Type B pancreatic cell (in vitro differentiated cells): Measurements from ENCODE around the gene MTF1. TPM values are rescaled to one million over a fixed set of nuclear protein-coding genes. Genes with fewer than 3 reads are reported as not detected.
A peak's percentile ranks its signal among the peaks of the same experiment; 100 is the strongest.
"Not testable (repeated sequence)": the region's sequence is repeated elsewhere in the genome, so short reads cannot be mapped to it uniquely, and the experiment has no call there.

Experiments used
- DNase-seq: peaks from one replicate; pipeline ENCODE4 v3.0.0; 2021; ENCODE audit warnings: mixed read lengths; ENCODE audit not compliant: unreplicated experiment; ENCODE audit errors: extremely low spot score
- H3K27ac Mint-ChIP-seq: 2 replicates; pipeline ENCODE4 v1.8.0; 2021; ENCODE audit warnings: mild to moderate bottlenecking, mixed read lengths
- H3K27me3 Mint-ChIP-seq: 2 replicates; pipeline ENCODE4 v1.8.0; 2021; ENCODE audit warnings: mixed read lengths
- H3K36me3 Mint-ChIP-seq: 2 replicates; pipeline ENCODE4 v1.8.0; 2021; ENCODE audit warnings: mixed read lengths
- H3K4me1 Mint-ChIP-seq: one replicate; pipeline ENCODE4 v1.8.0; 2021; ENCODE audit warnings: mixed read lengths; ENCODE audit not compliant: unreplicated experiment
- H3K4me3 Mint-ChIP-seq: 2 replicates; pipeline ENCODE4 v1.8.0; 2021; ENCODE audit warnings: mild to moderate bottlenecking, mixed read lengths
- H3K9me3 Mint-ChIP-seq: 2 replicates; pipeline ENCODE4 v1.8.0; 2021; ENCODE audit warnings: mixed read lengths
- total RNA-seq: library from RNA; stranded (reverse); gene quantifications from 2 replicates; pipeline ENCODE4 v1.2.1, GENCODE V29; 2021; ENCODE audit warnings: low replicate concordance
- TF ChIP-seq, protein P1 (sequence below): fragments of 200-600 bp; sonication (generic); conservative IDR thresholded peaks from 2 replicates; pipeline ENCODE4 v1.5.0; 2021; ENCODE audit warnings: antibody characterized with exemption, mild to moderate bottlenecking

MTF1 gene
- total RNA-seq, 1 donor from 2014 or later = 20.5 TPM

DNA sequence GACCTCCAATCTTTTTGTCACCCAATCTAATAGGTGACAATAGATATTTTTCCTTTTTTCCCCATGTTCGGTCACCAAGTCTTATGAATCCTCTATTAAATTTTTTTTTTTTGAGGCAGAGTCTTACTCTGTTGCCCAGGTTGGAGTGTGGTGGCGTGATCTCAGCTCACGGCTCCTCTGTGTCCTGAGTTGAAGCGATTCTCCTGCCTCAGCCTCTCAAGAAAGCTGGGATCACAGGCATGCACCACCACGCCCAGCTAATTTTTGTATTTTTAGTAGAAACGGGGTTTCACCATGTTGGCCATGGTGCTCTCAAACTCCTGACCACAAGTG, 42.5 kb upstream of the MTF1 start:
- no peaks in the 10 kb centered on the region for H3K9me3 Mint-ChIP-seq
- no peak overlapping the region for H3K4me3 Mint-ChIP-seq
- no peaks in the 10 kb centered on the region for H3K27me3 Mint-ChIP-seq
- H3K4me1 Mint-ChIP-seq = no peaks in the 10 kb centered on the region
- H3K36me3 Mint-ChIP-seq = no peaks in the 10 kb centered on the region
- DNase-seq = no peak
- TF ChIP-seq, protein P1, sequence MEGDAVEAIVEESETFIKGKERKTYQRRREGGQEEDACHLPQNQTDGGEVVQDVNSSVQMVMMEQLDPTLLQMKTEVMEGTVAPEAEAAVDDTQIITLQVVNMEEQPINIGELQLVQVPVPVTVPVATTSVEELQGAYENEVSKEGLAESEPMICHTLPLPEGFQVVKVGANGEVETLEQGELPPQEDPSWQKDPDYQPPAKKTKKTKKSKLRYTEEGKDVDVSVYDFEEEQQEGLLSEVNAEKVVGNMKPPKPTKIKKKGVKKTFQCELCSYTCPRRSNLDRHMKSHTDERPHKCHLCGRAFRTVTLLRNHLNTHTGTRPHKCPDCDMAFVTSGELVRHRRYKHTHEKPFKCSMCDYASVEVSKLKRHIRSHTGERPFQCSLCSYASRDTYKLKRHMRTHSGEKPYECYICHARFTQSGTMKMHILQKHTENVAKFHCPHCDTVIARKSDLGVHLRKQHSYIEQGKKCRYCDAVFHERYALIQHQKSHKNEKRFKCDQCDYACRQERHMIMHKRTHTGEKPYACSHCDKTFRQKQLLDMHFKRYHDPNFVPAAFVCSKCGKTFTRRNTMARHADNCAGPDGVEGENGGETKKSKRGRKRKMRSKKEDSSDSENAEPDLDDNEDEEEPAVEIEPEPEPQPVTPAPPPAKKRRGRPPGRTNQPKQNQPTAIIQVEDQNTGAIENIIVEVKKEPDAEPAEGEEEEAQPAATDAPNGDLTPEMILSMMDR = no peak
- H3K27ac Mint-ChIP-seq = no peak overlapping the region

DNA sequence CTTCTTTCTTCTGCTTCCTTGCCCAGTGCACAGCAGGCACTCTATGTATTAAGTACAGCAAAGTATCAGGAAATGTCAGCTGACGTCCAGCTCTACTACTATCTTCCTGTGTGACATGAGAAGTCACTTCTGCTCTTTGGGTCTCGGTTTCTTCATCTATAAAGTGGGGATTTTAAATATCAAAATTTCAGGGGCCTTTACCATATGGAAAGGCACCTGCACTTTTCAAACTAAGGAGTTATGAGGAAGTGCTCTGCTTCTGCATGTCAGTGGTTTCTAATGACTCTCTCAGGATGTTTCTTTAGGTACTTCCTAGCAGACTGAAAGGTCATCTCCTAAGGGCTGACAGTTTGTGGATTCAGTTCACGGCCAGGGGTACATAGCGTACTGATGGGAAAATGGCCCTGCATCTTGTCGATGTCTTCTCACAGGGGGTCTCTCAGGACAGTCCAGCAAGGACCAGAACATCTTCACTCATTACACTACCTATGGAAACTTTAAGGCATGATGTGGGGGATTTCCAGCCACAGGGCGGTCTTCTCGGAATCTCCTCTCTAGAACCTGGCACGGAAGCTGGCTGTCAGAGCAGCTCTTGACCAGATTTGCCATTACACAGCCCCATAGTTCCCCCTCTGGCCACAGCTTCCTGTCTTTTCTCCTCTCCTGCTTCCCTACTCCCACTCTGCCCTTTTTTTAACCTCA, 42.0 kb upstream of the MTF1 start:
- H3K36me3 Mint-ChIP-seq = no peaks in the 10 kb centered on the region
- no peak overlapping the region for H3K27ac Mint-ChIP-seq
- TF ChIP-seq, protein P1 = no peak
- H3K4me1 Mint-ChIP-seq = no peaks in the 10 kb centered on the region
- DNase-seq = no peak
- H3K4me3 Mint-ChIP-seq = no peak overlapping the region
- no peaks in the 10 kb centered on the region for H3K9me3 Mint-ChIP-seq
- no peaks in the 10 kb centered on the region for H3K27me3 Mint-ChIP-seq

DNA sequence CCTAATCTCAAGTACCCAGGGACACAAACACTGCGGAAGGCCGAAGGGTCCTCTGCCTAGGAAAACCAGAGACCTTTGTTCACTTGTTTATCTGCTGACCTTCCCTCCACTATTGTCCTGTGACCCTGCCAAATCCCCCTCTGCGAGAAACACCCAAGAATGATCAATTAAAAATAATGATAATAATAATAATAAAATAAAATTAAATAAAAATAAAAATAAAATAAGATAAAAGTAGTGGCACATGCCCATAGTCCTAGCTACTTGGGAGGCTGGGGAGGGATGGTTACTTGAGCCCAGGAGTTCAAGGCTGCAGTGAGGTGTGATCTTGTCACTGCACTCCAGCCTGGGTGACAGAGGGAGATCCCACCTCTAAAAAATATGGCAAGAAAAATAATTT, 38.2 kb upstream of the MTF1 start:
- H3K4me1 Mint-ChIP-seq, H3K4me3 Mint-ChIP-seq, DNase-seq, H3K27ac Mint-ChIP-seq, H3K36me3 Mint-ChIP-seq, H3K9me3 Mint-ChIP-seq, H3K27me3 Mint-ChIP-seq: not testable (repeated sequence)

DNA sequence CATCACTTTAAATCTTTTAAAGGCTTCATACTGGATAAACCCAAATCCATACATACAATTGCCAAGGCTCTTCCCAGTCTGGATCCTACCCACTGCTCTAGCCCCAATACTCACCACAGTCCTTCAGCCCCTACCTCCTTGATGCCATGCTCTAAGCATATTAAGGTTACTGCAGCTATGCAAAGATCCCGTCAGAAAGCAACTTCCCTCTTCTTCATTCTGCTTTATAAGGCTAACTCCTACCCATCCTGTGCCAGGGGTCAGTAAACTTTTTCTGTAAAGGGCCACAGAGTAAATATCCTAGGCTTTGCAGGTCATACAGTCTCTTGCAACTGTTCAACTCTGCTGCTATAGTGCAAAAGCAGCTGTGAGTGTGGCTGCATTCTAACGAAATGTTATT, 34.3 kb upstream of the MTF1 start:
- H3K4me1 Mint-ChIP-seq = no peaks in the 10 kb centered on the region
- no peaks in the 10 kb centered on the region for H3K36me3 Mint-ChIP-seq
- no peak for DNase-seq
- no peak overlapping the region for H3K4me3 Mint-ChIP-seq
- H3K9me3 Mint-ChIP-seq = no peaks in the 10 kb centered on the region
- H3K27me3 Mint-ChIP-seq = no peaks in the 10 kb centered on the region
- TF ChIP-seq, protein P1 = no peak
- H3K27ac Mint-ChIP-seq = no peak overlapping the region

DNA sequence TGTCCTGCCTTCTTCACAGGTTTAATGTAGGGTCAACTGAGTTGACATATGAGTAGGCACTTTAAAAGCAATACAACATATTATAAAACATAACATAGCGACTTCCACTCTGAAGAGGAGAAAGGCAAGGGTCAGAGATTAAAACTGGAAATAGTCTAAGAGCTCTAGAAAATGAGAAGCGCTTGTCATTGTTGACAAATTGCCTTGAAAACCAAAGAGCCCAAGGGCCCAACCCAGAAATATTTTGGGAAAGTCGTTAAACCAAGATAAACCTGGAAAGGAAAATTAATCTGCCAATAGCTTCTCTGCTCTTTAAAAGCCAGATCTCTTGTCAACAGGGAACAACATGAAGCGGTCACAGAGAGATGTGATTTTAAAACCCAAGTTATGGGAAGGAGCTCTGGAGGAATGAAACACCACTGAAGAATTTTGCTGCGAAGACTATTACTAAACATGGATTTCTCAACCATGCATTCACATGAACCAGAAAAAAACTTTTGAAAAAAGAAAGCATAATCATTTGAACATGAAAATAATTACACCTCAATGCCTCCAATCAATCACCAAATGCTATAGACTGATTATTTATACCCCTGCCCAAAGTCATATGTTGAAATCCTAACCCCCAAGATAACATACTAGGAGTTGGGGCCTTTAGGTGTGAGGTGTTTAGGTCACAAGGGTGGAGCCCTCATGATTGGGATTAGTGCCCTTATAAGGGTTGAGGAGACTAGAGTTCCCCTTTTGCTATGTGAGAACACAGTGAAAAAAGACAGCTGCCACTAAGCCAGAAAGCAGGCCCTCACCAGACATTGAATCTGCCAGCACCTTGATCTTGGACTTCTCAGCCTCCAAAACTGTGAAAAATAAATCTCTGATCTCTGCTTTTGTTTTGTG, 33.0 kb upstream of the MTF1 start:
- Mint-ChIP-seq H3K27ac (peak overlapping the region; percentile 2), H3K27me3 (no peaks in the 10 kb centered on the region), H3K4me1 (no peaks in the 10 kb centered on the region), H3K9me3 (no peaks in the 10 kb centered on the region), H3K4me3 (no peak overlapping the region), H3K36me3 (no peaks in the 10 kb centered on the region)
- TF ChIP-seq, protein P1 = no peak
- DNase-seq = no peak

DNA sequence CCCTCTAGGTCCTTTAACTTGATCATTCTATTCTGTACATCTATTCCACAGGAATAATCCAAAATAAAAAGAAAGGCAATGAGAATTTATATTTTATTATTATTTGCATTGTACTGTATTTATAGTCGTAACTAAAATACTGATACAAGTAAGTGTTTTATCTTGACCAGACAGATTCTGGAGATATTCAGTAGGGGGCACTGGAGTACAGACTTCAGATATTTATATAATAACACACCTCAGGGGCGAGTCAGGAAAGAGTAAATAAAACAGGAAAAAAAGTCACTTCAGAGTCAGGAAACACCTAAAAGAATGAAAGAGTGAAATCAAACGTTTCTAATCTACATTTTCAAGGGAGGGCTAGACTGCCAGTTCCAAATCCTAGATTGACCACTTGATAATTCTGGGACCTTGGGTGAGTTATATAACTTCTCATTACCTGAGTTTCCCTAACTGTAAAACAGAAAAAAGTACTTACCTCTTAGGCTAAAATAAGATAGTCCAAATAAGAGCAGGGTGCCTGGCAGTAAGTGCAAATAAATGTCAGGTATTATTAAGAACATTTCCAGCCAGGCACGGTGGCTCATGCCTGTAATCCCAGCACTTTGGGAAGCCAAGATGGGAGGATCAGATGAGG, 31.1 kb upstream of the MTF1 start:
- Mint-ChIP-seq H3K36me3 (peaks cover under 1% of the 10 kb centered on the region), H3K27me3 (no peaks in the 10 kb centered on the region), H3K9me3 (no peaks in the 10 kb centered on the region), H3K4me1 (no peaks in the 10 kb centered on the region), H3K27ac (no peak overlapping the region), H3K4me3 (no peak overlapping the region)
- TF ChIP-seq, protein P1 = peak; percentile 68
- no peak for DNase-seq
